HG02678 (cell line): ENCODE data around the gene EN2.
A peak's percentile ranks its signal among the peaks of the same experiment; 100 is the strongest.

Source experiments
- ATAC-seq: cut with Tn5 transposase; IDR thresholded peaks from one replicate; pipeline ENCODE4 v1.9.1; 2021; ENCODE audit warnings: mild to moderate bottlenecking, moderate library complexity; ENCODE audit not compliant: unreplicated experiment

EN2 gene

GRCh38 chr7:155484483-155485399 is 26.8 kb downstream of the EN2 start:
- ATAC-seq: no peak

GRCh38 chr7:155486783-155487508 is 29.0 kb downstream of the EN2 start:
- ATAC-seq: no peak

- no peak for ATAC-seq
These were observed 29.9 kb downstream of the EN2 start for GRCh38 chr7:155487509-155488482.

GRCh38 chr7:155488483-155489127 is 30.7 kb downstream of the EN2 start:
- ATAC-seq: no peak

- ATAC-seq: no peak
These were observed 31.4 kb downstream of the EN2 start for GRCh38 chr7:155489158-155489840.

GRCh38 chr7:155489862-155490696 is 32.1 kb downstream of the EN2 start:
- peak; percentile 24 for ATAC-seq

GRCh38 chr7:155490697-155491628 is 33.0 kb downstream of the EN2 start:
- peak; percentile 95 for ATAC-seq

- ATAC-seq: no peak
These were observed 33.9 kb downstream of the EN2 start for GRCh38 chr7:155491812-155492211.

- ATAC-seq: no peak
These were observed 36.0 kb downstream of the EN2 start for GRCh38 chr7:155493744-155494538.

GRCh38 chr7:155494551-155494950 is 36.6 kb downstream of the EN2 start:
- ATAC-seq: no peak

GRCh38 chr7:155495440-155496248 is 37.7 kb downstream of the EN2 start:
- ATAC-seq: no peak

GRCh38 chr7:155496267-155497005 is 38.5 kb downstream of the EN2 start:
- no peak for ATAC-seq

- ATAC-seq: no peak
These were observed 39.4 kb downstream of the EN2 start for GRCh38 chr7:155497149-155497901.

GRCh38 chr7:155505422-155505793 is 47.5 kb downstream of the EN2 start:
- ATAC-seq: no peak

GRCh38 chr7:155506854-155507337 is 49.0 kb downstream of the EN2 start:
- no peak for ATAC-seq
